ENCODE data around the gene GPI.
"Not testable (repeated sequence)": the region's sequence is repeated elsewhere in the genome, so short reads cannot be mapped to it uniquely, and the experiment has no call there.

Gene GPI

DNA sequence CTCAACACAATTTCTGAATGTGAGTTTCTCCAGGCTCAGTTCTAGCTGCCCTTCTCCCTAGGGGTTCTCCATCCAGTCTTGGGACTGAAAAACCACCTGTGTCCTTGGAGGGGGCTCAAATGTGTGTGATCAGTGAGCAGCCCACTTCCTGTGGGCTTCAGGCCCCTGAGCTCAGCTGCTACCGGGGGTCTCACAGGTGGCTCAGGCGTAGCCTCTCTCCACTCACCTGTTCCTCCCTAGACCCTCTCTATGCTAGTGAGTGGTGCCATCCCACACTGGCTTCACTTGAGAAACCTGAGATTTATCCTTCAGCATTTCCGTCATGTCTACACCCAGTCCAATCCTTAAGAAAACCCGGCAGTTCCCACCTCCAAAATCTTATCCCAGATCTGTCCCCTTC, 39.8 kb upstream of the GPI start:
- Histone ChIP-seq H3K9ac (ENCODE audit: low read depth, low read length) (no peak overlapping the region), H3K9me3 (ENCODE audit: control insufficient read depth, insufficient read depth, low read length) (no peaks in the 10 kb centered on the region), H3K27me3 (ENCODE audit: control insufficient read depth, insufficient read depth, low read length) (no peaks in the 10 kb centered on the region), H3K4me1 (ENCODE audit: control insufficient read depth, insufficient read depth, low read length) (peaks cover 9% of the 10 kb centered on the region), H3K27ac (ENCODE audit: low read depth, low read length) (no peak overlapping the region), H3K36me3 (ENCODE audit: control insufficient read depth, insufficient read depth, low read length) (peaks cover 27% of the 10 kb centered on the region), H3K4me3 (ENCODE audit: low read depth, low read length) (no peak overlapping the region)

DNA sequence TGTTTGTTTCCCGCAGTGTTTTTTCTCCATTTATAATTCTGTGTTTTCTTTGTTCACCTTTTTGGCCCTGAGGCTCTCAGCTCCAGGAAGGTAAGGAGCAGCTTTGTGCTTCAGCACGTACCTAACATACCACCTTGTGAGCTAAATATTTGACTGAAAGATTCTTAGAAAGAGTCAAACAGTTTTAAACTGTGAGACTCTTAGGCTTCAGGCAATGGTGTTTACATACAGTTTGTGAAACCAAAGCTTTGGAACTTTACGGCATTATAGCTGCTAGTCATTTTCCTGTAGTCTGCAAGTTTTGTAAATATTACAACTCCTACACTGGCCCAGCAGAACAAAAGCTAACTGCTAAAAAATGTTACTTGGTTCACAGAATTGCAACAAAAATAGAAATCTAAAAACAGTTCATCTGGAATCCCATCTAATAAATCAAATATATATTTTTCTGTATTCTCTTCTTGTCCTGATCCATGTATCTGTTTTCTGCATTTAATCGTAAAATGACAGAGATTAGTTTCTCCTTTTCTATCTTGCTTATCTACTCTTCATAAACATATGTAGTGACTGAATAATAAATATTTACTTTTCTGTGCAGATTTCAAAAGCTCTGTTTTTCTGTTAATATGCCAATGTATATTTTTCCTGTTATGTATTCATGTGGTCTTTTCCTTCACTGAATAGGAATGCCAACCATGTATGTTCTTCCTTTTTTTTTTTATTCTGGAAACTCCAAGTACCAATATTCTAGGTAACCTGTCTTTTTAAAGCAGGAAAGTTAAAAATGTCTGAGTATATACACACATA, 38.8 kb upstream of the GPI start:
- H3K36me3 ChIP-seq (ENCODE audit: control insufficient read depth, insufficient read depth, low read length), result peaks cover 32% of the 10 kb centered on the region

DNA sequence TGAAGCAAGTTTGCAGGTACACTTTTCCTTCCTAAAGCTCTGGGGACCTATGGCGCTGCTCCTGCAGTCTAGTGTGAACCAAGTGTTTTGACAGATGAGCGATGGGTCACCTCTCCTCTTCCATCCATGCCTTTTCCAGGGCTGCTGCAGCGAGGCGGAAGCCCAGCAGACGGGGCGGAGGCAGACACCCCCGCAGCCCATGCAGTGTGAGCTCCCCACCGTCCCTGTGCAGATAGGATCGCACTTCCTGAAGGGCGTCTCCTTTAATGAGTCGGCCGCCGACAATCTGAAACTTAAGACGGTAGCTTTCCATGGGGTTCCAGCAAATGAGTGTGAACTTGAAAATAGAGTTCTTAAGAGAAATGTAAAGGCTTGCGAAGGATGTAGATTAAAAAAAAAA, 37.1 kb upstream of the GPI start:
- Histone ChIP-seq H3K9ac (ENCODE audit: low read depth, low read length) (no peak overlapping the region), H3K27ac (ENCODE audit: low read depth, low read length) (no peak overlapping the region), H3K27me3 (ENCODE audit: control insufficient read depth, insufficient read depth, low read length) (no peaks in the 10 kb centered on the region), H3K36me3 (ENCODE audit: control insufficient read depth, insufficient read depth, low read length) (peaks cover 44% of the 10 kb centered on the region), H3K4me1 (ENCODE audit: control insufficient read depth, insufficient read depth, low read length) (peaks cover 9% of the 10 kb centered on the region), H3K9me3 (ENCODE audit: control insufficient read depth, insufficient read depth, low read length) (no peaks in the 10 kb centered on the region), H3K4me3 (ENCODE audit: low read depth, low read length) (no peak overlapping the region)

More for the DNA sequence above, 38.8 kb upstream of the GPI start:
- Histone ChIP-seq H3K27me3 (ENCODE audit: control insufficient read depth, insufficient read depth, low read length) (no peaks in the 10 kb centered on the region), H3K9me3 (ENCODE audit: control insufficient read depth, insufficient read depth, low read length) (no peaks in the 10 kb centered on the region), H3K4me1 (ENCODE audit: control insufficient read depth, insufficient read depth, low read length) (peaks cover 9% of the 10 kb centered on the region), H3K9ac (ENCODE audit: low read depth, low read length) (no peak overlapping the region), H3K4me3 (ENCODE audit: low read depth, low read length) (no peak overlapping the region), H3K27ac (ENCODE audit: low read depth, low read length) (no peak overlapping the region)

DNA sequence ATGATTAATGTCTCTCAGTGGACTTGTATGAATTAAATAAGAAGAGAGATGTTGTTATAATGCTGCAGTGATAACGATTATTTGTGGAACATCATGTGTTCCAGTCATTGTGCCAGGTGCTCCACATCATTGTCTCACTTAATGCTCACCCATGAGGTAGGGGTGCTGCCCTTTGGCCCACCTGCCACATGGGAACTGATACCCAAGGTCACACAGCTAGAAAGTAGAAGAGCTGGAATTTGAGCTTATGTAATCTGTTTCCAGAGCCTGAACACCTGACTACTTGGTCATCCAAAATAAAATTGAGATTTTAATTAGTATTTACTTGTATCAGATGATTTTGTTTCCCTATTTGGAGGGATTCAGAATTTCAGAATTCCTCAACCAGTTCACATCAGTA, 36.0 kb upstream of the GPI start:
- peaks cover under 1% of the 10 kb centered on the region; the same call in 1 of the 2 replicates for H3K4me1 ChIP-seq (ENCODE audit: control insufficient read depth, insufficient read depth, low read length)
- no peak overlapping the region for H3K4me3 ChIP-seq (ENCODE audit: low read depth, low read length)
- H3K27ac ChIP-seq (ENCODE audit: low read depth, low read length), result no peak overlapping the region
- H3K36me3 ChIP-seq (ENCODE audit: control insufficient read depth, insufficient read depth, low read length), result peaks cover 53% of the 10 kb centered on the region
- no peaks in the 10 kb centered on the region for H3K27me3 ChIP-seq (ENCODE audit: control insufficient read depth, insufficient read depth, low read length)
- H3K9me3 ChIP-seq (ENCODE audit: control insufficient read depth, insufficient read depth, low read length), result no peaks in the 10 kb centered on the region
- no peak overlapping the region for H3K9ac ChIP-seq (ENCODE audit: low read depth, low read length)

DNA sequence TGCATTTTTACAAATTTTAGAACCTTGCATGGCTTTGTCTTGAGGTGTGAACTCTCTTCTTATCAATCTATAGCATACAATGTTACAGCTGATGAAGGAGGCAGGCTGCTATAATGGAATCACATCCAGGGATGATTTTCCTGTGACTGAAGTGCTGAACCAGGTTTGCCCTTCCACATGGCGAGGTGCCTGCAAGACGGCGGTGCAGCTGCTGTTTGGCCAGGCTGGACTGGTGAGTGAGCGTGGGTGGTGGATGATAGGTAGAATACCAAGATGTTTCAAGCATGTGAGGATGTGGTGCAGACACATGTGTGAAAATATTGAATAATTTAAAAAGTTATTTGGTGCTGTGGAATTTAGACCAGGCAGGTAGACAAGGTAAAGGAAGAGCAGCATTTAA, 34.9 kb upstream of the GPI start:
- Histone ChIP-seq H3K36me3 (ENCODE audit: control insufficient read depth, insufficient read depth, low read length) (peaks cover 57% of the 10 kb centered on the region), H3K27me3 (ENCODE audit: control insufficient read depth, insufficient read depth, low read length) (no peaks in the 10 kb centered on the region), H3K27ac (ENCODE audit: low read depth, low read length) (no peak overlapping the region), H3K9ac (ENCODE audit: low read depth, low read length) (no peak overlapping the region), H3K9me3 (ENCODE audit: control insufficient read depth, insufficient read depth, low read length) (no peaks in the 10 kb centered on the region), H3K4me1 (ENCODE audit: control insufficient read depth, insufficient read depth, low read length) (no peaks in the 10 kb centered on the region), H3K4me3 (ENCODE audit: low read depth, low read length) (no peak overlapping the region)

DNA sequence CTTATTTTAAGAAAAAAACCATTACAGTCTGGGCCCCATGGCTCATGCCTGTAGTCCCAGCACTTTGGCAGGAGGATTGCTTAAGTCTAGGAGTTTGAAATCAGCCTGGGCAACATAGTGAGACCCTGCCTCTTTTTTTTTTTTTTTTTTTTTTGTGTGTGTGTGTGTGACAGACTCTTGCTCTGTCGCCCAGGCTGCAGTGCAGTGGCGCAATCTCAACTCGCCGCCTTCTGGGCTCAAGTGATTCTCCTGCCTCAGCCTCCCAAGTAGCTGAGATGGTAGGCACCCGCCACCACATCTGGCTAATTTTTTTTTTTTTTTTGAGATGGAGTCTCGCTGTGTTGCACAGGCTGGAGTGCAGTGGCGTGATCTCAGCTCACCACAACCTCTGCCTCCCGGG, 34.4 kb upstream of the GPI start:
- not testable (repeated sequence) for H3K4me3 ChIP-seq (ENCODE audit: low read depth, low read length); H3K9ac ChIP-seq (ENCODE audit: low read depth, low read length); H3K27ac ChIP-seq (ENCODE audit: low read depth, low read length); H3K4me1 ChIP-seq (ENCODE audit: control insufficient read depth, insufficient read depth, low read length); H3K9me3 ChIP-seq (ENCODE audit: control insufficient read depth, insufficient read depth, low read length); H3K27me3 ChIP-seq (ENCODE audit: control insufficient read depth, insufficient read depth, low read length)
- H3K36me3 ChIP-seq (ENCODE audit: control insufficient read depth, insufficient read depth, low read length), result peaks cover 57% of the 10 kb centered on the region

DNA sequence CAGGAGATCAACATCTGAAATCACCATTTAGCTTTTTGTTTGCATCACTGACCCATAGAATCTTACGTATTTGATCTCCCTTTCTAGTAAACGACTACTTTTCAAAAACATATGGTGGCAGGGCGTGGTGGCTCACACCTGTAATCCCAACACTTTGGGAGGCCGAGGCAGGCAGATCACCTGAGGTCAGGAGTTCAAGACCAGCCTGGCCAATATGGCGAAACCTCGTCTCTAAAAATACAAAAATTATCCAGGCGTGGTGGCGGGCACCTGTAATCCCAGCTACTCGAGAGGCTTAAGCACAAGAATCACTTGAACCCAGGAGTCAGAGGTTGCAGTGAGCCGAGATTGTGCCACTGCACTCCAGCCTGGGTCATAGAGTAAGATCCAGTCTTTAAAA, 33.4 kb upstream of the GPI start:
- not testable (repeated sequence) for H3K9ac ChIP-seq (ENCODE audit: low read depth, low read length); H3K9me3 ChIP-seq (ENCODE audit: control insufficient read depth, insufficient read depth, low read length); H3K4me3 ChIP-seq (ENCODE audit: low read depth, low read length); H3K27ac ChIP-seq (ENCODE audit: low read depth, low read length); H3K4me1 ChIP-seq (ENCODE audit: control insufficient read depth, insufficient read depth, low read length); H3K27me3 ChIP-seq (ENCODE audit: control insufficient read depth, insufficient read depth, low read length)
- H3K36me3 ChIP-seq (ENCODE audit: control insufficient read depth, insufficient read depth, low read length), result peaks cover 57% of the 10 kb centered on the region

DNA sequence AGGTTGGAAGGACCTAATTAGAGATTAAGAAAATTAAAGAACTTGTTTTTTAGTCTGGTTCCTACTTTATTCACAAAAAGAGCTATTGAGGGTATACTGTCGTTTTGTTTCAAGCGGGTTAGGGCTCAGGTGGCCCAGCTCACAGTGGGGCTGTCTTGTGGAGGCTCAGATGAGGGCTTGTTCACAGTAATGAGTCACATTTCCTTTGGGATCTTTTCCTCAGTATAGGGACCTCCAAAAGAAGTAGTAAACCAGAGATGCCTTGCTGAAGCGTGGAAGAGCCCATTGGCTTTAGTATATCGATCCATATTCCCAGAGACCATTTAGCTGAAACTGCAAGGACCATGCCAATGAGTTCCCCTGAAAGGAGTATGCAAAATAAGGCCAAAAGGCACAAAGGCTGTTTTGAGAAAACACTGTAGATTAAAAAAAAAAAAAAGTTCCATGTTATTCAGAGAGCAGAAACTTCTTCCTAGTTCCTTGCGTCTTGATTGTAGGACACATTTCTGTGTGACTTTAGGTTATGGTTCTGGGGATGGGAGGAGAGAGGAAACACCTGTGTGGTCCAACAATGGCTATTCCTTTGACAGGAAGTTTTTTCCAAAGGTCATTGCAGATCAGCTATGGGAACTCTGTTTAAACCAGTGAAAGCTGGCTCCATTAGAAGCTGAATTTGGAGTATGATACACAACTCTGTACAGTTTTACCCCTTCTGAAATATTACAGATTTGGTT, 32.8 kb upstream of the GPI start:
- no peak overlapping the region for H3K4me3 ChIP-seq (ENCODE audit: low read depth, low read length)
- H3K9ac ChIP-seq (ENCODE audit: low read depth, low read length), result no peak overlapping the region
- H3K36me3 ChIP-seq (ENCODE audit: control insufficient read depth, insufficient read depth, low read length), result peaks cover 56% of the 10 kb centered on the region
- no peaks in the 10 kb centered on the region for H3K4me1 ChIP-seq (ENCODE audit: control insufficient read depth, insufficient read depth, low read length)
- no peaks in the 10 kb centered on the region for H3K9me3 ChIP-seq (ENCODE audit: control insufficient read depth, insufficient read depth, low read length)
- no peak overlapping the region for H3K27ac ChIP-seq (ENCODE audit: low read depth, low read length)
- H3K27me3 ChIP-seq (ENCODE audit: control insufficient read depth, insufficient read depth, low read length), result no peaks in the 10 kb centered on the region

DNA sequence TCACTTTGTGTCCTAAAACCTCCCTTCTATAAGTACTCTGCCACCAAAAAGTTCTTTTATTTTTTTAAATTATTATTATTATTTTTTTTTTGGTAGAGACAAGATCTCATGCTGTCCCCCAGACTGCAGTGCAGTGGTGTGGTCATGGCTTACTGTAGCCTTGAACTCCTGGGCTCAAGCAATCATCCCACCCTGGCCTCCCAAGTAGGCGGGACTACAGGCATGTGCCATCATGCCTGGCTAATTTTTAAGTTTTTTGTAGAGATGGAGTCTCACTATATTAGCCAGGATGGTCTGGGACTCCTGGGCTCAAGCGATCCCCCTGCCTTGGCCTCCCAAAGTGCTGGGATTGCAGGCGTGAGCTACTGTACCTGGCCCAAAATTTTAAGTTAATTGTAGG, 29.1 kb upstream of the GPI start:
- no peak overlapping the region for H3K4me3 ChIP-seq (ENCODE audit: low read depth, low read length)
- H3K9me3 ChIP-seq (ENCODE audit: control insufficient read depth, insufficient read depth, low read length), result no peaks in the 10 kb centered on the region
- peaks cover 52% of the 10 kb centered on the region for H3K36me3 ChIP-seq (ENCODE audit: control insufficient read depth, insufficient read depth, low read length)
- H3K27ac ChIP-seq (ENCODE audit: low read depth, low read length), result no peak overlapping the region
- no peaks in the 10 kb centered on the region for H3K27me3 ChIP-seq (ENCODE audit: control insufficient read depth, insufficient read depth, low read length)
- no peak overlapping the region for H3K9ac ChIP-seq (ENCODE audit: low read depth, low read length)
- no peaks in the 10 kb centered on the region for H3K4me1 ChIP-seq (ENCODE audit: control insufficient read depth, insufficient read depth, low read length)

DNA sequence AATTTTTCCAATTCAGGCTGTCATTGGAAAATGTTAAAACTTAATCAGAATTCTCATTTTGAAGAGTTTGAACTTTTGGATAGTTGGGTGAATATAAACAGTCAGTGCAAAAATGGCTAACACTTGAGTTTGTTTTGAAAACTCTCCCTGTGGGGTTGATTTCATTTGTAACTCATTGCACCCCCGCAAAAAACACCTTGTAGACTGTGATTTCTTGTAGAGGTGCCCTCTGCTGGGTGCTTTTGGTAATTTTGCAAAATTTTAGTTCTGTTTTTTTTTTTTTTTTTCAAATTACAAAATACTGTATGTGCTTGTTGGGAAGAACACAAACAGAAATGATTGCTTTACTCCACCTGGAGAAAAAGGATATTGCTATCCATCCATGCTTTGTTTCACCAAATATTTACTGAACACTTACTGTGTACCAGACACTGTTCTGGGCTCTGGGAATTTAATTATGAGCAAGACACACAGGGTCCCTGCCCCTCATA, 28.2 kb upstream of the GPI start:
- Histone ChIP-seq H3K27ac (ENCODE audit: low read depth, low read length) (no peak overlapping the region), H3K9me3 (ENCODE audit: control insufficient read depth, insufficient read depth, low read length) (no peaks in the 10 kb centered on the region), H3K27me3 (ENCODE audit: control insufficient read depth, insufficient read depth, low read length) (no peaks in the 10 kb centered on the region), H3K9ac (ENCODE audit: low read depth, low read length) (no peak overlapping the region), H3K36me3 (ENCODE audit: control insufficient read depth, insufficient read depth, low read length) (peaks cover 55% of the 10 kb centered on the region), H3K4me3 (ENCODE audit: low read depth, low read length) (no peak overlapping the region), H3K4me1 (ENCODE audit: control insufficient read depth, insufficient read depth, low read length) (no peaks in the 10 kb centered on the region)

DNA sequence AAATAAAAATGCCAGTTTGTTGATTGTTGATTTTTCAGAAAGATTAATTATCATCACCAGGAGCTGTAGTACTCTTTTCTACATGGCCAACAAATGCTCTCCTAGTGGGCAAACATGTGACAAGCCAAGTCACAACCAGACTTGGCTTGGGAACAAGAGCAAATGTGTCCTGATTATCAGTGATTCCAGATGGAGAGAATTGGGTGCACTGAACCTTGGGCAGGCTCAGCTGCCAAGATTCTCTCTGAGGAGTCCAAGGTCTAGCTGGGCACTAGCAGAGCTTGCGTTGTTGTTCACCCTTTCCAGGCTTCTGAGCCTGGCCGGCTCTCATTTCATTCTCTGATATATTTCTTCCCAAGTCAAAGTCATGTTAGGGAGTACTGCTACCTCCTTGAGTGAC, 27.3 kb upstream of the GPI start:
- Histone ChIP-seq H3K4me1 (ENCODE audit: control insufficient read depth, insufficient read depth, low read length) (no peaks in the 10 kb centered on the region), H3K9me3 (ENCODE audit: control insufficient read depth, insufficient read depth, low read length) (no peaks in the 10 kb centered on the region), H3K27me3 (ENCODE audit: control insufficient read depth, insufficient read depth, low read length) (no peaks in the 10 kb centered on the region), H3K9ac (ENCODE audit: low read depth, low read length) (no peak overlapping the region), H3K36me3 (ENCODE audit: control insufficient read depth, insufficient read depth, low read length) (peaks cover 54% of the 10 kb centered on the region), H3K27ac (ENCODE audit: low read depth, low read length) (no peak overlapping the region), H3K4me3 (ENCODE audit: low read depth, low read length) (no peak overlapping the region)

All from HUES48 (cell line).